PC-3 (cell line): ENCODE data around the gene CRISPLD2. TPM values are rescaled to one million over a fixed set of nuclear protein-coding genes. Genes with fewer than 3 reads are reported as not detected.

ENCODE experiments used
- ATAC-seq: fragments of 200-7000 bp; cut with Tn5 transposase; 2 replicates; pipeline ENCODE4 v1.9.1; 2020; ENCODE audit warnings: mild to moderate bottlenecking, moderate library complexity
- Bru-seq: library from RNA; stranded (reverse); fragments of 400-500 nt; gene quantifications from one replicate; lab custom pipeline; 2021; lab: Mats Ljungman, UMichigan
- BruChase-seq, 2 experiments: library from RNA; stranded (reverse); fragments of 400-500 nt; gene quantifications; one replicate each; lab custom pipeline; 2021; lab: Mats Ljungman, UMichigan
- BruUV-seq: library from RNA; stranded (reverse); fragments of 400-500 nt; replicated peaks from 2 replicates; lab custom pipeline; 2021; lab: Mats Ljungman, UMichigan
- CTCF ChIA-PET: fragments of 300-600 bp; sonication (Branson Sonifier 250); formaldehyde crosslinking; loops from one replicate; lab custom pipeline; 2022; ENCODE audit warnings: antibody characterized with exemption; lab: Charles Lee
- POLR2A ChIA-PET: fragments of 300-600 bp; sonication (Branson Sonifier 250); formaldehyde crosslinking; loops from one replicate; lab custom pipeline; 2022; ENCODE audit warnings: antibody characterized with exemption; ENCODE audit not compliant: unreplicated experiment; lab: Charles Lee
- DNase-seq: peaks from one replicate; pipeline ENCODE4 v3.0.0-alpha.2; 2015
- H2AFZ ChIP-seq: fragments of 300-600 bp; sonication (generic); 2 replicates; pipeline ENCODE4 v1.6.0; 2016; ENCODE audit warnings: antibody characterized with exemption, low read length
- H3F3A ChIP-seq: fragments of 300-600 bp; sonication (generic); one replicate; pipeline ENCODE4 v1.6.0; 2017; ENCODE audit warnings: antibody characterized with exemption, low read length, control low read depth, mild to moderate bottlenecking; ENCODE audit not compliant: unreplicated experiment
- H3K27ac ChIP-seq: fragments of 300-600 bp; sonication (generic); 2 replicates; pipeline ENCODE4 v1.5.1; 2016; ENCODE audit warnings: mild to moderate bottlenecking, low read length
- H3K27me3 ChIP-seq: fragments of 300-600 bp; sonication (generic); 2 replicates; pipeline ENCODE4 v1.6.1; 2016; ENCODE audit warnings: low read length, mixed read lengths
- H3K36me3 ChIP-seq: fragments of 300-600 bp; sonication (generic); 2 replicates; pipeline ENCODE4 v1.6.1; 2016; ENCODE audit warnings: low read depth, mixed run types, low read length, mixed read lengths
- H3K4me1 ChIP-seq: fragments of 300-600 bp; sonication (generic); 2 replicates; pipeline ENCODE4 v1.5.1; 2016; ENCODE audit warnings: low read length; ENCODE audit not compliant: insufficient read depth
- H3K4me2 ChIP-seq: fragments of 300-600 bp; sonication (generic); 2 replicates; pipeline ENCODE4 v1.6.0; 2016; ENCODE audit warnings: low read length
- H3K4me3 ChIP-seq: fragments of 300-600 bp; sonication (generic); 2 replicates; pipeline ENCODE4 v1.5.1; 2016; ENCODE audit warnings: mild to moderate bottlenecking, low read length, mixed read lengths
- H3K79me2 ChIP-seq: fragments of 300-600 bp; sonication (generic); 2 replicates; pipeline ENCODE4 v1.6.1; 2017; ENCODE audit warnings: low read length, mixed read lengths
- H3K9ac ChIP-seq: fragments of 300-600 bp; sonication (generic); 2 replicates; pipeline ENCODE4 v1.6.0; 2016; ENCODE audit warnings: mild to moderate bottlenecking, low read length
- H3K9me2 ChIP-seq: fragments of 300-600 bp; sonication (generic); replicated peaks from 2 replicates; pipeline ENCODE4 v1.6.1; 2016; ENCODE audit warnings: mixed run types, low read length, mixed read lengths
- H3K9me3 ChIP-seq: fragments of 300-600 bp; sonication (generic); 2 replicates; pipeline ENCODE4 v1.6.1; 2016; ENCODE audit warnings: low read length, mixed read lengths
- H4K20me1 ChIP-seq: fragments of 300-600 bp; sonication (generic); 2 replicates; pipeline ENCODE4 v1.6.1; 2016; ENCODE audit warnings: low read length, mixed read lengths
- EZH2 ChIP-seq: fragments of 300-600 bp; sonication (generic); IDR thresholded peaks from one replicate; pipeline ENCODE4 v1.6.1; 2017; ENCODE audit warnings: antibody characterized with exemption, mild to moderate bottlenecking, low read length; ENCODE audit not compliant: unreplicated experiment
- EZH2phosphoT487 ChIP-seq: fragments of 300-600 bp; sonication (generic); IDR thresholded peaks from 2 replicates; pipeline ENCODE4 v1.6.1; 2018; ENCODE audit warnings: mild to moderate bottlenecking, antibody characterized with exemption, low read length, borderline replicate concordance
- intact Hi-C: fragments of 100-400 bp; cut with micrococcal nuclease; formaldehyde crosslinking; loops from 2 replicates; pipeline ENCODE4 v1.9.0; 2023
- long read RNA-seq: library from polyadenylated mRNA; unstranded; transcript quantifications from one replicate; pipeline ENCODE4 v2.0.0, GENCODE V29; 2021; ENCODE audit not compliant: unreplicated experiment
- total RNA-seq: library from RNA; depleted of rRNA; stranded (reverse); fragments of >200 nt; gene quantifications from 2 replicates; pipeline ENCODE4 v1.2.3, GENCODE V29; 2014; rRNA removed
- TF ChIP-seq, protein P1 (sequence below): fragments of 300-600 bp; sonication (generic); conservative IDR thresholded peaks from 2 replicates; pipeline ENCODE4 v1.5.1; 2017; ENCODE audit warnings: antibody characterized with exemption, low read depth, mild to moderate bottlenecking, low read length

Gene CRISPLD2, protein sequence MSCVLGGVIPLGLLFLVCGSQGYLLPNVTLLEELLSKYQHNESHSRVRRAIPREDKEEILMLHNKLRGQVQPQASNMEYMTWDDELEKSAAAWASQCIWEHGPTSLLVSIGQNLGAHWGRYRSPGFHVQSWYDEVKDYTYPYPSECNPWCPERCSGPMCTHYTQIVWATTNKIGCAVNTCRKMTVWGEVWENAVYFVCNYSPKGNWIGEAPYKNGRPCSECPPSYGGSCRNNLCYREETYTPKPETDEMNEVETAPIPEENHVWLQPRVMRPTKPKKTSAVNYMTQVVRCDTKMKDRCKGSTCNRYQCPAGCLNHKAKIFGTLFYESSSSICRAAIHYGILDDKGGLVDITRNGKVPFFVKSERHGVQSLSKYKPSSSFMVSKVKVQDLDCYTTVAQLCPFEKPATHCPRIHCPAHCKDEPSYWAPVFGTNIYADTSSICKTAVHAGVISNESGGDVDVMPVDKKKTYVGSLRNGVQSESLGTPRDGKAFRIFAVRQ
- total RNA-seq (2.8 and 3.2 TPM in 2 replicates), Bru-seq, nascent RNA (percentile 24 among the genes with signal in this experiment), BruChase-seq, experiment 1, labeled RNA remaining after a 6-hour chase (percentile 29 among the genes with signal in this experiment), BruChase-seq, experiment 2, labeled RNA remaining after a 2-hour chase (percentile 25 among the genes with signal in this experiment)
- long read RNA-seq, result 0 reads

DNA sequence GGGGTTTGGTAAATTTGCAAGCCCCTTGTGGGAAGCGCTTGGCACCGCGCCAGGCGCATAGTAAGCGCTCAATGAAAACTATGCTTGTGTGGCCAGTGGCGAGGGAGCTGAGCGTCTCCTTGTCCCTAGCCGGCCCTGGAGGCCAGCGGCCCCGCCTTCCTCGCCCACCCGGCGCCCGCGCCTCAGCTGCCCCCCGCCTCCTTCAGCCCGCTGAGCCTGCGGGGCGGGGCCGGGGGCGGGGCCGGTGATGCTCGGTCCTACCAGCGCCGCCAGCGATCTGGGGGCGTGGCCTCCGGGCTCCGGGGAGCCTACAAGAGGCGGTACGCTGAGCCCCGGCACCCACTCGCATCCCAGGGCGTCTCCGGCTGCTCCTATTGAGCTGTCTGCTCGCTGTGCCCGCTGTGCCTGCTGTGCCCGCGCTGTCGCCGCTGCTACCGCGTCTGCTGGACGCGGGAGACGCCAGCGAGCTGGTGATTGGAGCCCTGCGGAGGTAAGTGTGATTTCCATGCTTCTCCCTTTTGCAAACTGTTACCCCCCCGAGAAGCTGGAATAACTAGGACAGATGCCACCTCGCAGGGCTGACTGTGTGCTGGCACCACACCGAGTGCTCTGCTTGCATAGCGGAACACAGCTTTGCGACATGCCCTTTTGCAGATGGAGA, at the start of gene CRISPLD2:
TSS of gene CRISPLD2 (plus strand) at position 342 of the 661 bp plus-strand sequence. CDS start 18,511 bp downstream, outside the sequence.
- Histone ChIP-seq H3K9ac (no peak within 1 kb of the TSS), H3K9me2 (no peaks in the 10 kb centered on the region), H3K79me2 (no peaks in the 10 kb centered on the region), H3K9me3 (no peaks in the 10 kb centered on the region), H4K20me1 (no peaks in the 10 kb centered on the region), H3K4me2 (peak within 1 kb of the TSS; percentile 97), H3K4me3 (peak within 1 kb of the TSS; percentile 69), H3K4me1 (peaks cover 6% of the 10 kb centered on the region), H3F3A (no peaks in the 10 kb centered on the region), H3K27me3 (no peaks in the 10 kb centered on the region), H3K36me3 (no peaks in the 10 kb centered on the region), H2AFZ (peak within 1 kb of the TSS; percentile 74), H3K27ac (no peak within 1 kb of the TSS)
- BruUV-seq, result no TSS peak
- TF ChIP-seq, protein P1, sequence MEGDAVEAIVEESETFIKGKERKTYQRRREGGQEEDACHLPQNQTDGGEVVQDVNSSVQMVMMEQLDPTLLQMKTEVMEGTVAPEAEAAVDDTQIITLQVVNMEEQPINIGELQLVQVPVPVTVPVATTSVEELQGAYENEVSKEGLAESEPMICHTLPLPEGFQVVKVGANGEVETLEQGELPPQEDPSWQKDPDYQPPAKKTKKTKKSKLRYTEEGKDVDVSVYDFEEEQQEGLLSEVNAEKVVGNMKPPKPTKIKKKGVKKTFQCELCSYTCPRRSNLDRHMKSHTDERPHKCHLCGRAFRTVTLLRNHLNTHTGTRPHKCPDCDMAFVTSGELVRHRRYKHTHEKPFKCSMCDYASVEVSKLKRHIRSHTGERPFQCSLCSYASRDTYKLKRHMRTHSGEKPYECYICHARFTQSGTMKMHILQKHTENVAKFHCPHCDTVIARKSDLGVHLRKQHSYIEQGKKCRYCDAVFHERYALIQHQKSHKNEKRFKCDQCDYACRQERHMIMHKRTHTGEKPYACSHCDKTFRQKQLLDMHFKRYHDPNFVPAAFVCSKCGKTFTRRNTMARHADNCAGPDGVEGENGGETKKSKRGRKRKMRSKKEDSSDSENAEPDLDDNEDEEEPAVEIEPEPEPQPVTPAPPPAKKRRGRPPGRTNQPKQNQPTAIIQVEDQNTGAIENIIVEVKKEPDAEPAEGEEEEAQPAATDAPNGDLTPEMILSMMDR, result no peak
- TF ChIP-seq EZH2phosphoT487, result no peak
- TF ChIP-seq EZH2, result no peak
- intact Hi-C loops, result no loop called here
- CTCF ChIA-PET, result interaction anchor here (0.6 kb wide), 1 partner anchor 93 kb away, joined by 3 read pairs; no protein-coding TSS in a partner anchor
- POLR2A ChIA-PET, result no interaction called here
- ATAC-seq, result peak; percentile 98
- DNase-seq, result peak; percentile 83

DNA sequence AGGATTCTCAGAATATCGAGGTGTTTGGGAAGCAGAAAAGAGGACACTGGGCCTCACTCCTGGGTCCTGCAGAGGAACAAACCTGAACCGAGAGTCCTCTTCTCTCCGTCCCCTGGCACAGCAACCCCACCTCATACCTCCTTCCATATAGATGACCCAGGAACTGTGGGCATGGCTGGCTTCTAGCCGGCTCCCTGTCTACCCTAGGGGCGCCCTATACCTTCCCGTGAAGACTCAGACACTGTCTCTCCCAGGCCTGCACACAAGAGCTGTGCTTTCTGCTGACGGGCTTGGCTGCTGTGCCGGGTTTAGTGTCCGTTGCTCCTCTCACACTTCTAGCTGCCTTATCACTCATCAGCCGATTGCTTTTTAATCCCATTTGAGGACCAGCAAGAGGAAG, 46.5 kb upstream of the CRISPLD2 start:
- no TSS peak for BruUV-seq
- no peaks in the 10 kb centered on the region for H3K4me1 ChIP-seq
- H4K20me1 ChIP-seq, result no peaks in the 10 kb centered on the region
- POLR2A ChIA-PET, result no interaction called here
- no peaks in the 10 kb centered on the region for H3K79me2 ChIP-seq
- H3K36me3 ChIP-seq, result peaks cover 23% of the 10 kb centered on the region
- no peak for ATAC-seq
- no peak overlapping the region for H2AFZ ChIP-seq
- no peak overlapping the region for H3K27ac ChIP-seq
- H3K9ac ChIP-seq, result no peak overlapping the region
- no peak for TF ChIP-seq EZH2
- TF ChIP-seq, protein P1, result no peak
- no peak for TF ChIP-seq EZH2phosphoT487
- H3K9me3 ChIP-seq, result no peaks in the 10 kb centered on the region
- no peaks in the 10 kb centered on the region for H3K9me2 ChIP-seq
- intact Hi-C loops, result no loop called here
- H3K27me3 ChIP-seq, result no peaks in the 10 kb centered on the region
- H3K4me2 ChIP-seq, result no peak overlapping the region
- no peak overlapping the region for H3K4me3 ChIP-seq
- CTCF ChIA-PET, result no interaction called here
- H3F3A ChIP-seq, result no peaks in the 10 kb centered on the region
- no peak for DNase-seq
